ENCODE data around the gene SLC22A23. TPM values are rescaled to one million over a fixed set of nuclear protein-coding genes. Genes with fewer than 3 reads are reported as not detected.
A peak's percentile ranks its signal among the peaks of the same experiment; 100 is the strongest.

Gene SLC22A23
- total RNA-seq, 1 donor = 9.0 TPM

DNA sequence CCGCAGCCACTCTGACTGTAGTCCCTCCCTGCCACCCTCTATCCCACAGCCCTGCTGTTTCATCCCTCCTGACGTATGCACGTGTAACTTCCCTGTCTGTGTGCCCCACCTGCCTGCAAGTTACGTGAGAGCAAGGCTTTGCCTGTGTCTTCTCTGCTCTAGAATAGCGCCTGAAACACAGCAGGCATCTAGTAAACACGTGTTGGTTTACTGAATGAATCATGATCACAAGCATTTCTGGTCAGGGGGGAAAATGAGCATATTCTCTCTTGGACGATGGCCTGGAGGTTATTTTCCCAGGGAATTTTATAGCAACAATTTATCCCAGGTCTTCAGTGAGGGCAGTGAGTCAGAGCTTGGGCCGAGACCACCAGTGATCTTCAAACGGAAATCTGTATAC is 159.8 kb downstream of the SLC22A23 start:
- no peak overlapping the region for H3K4me3 ChIP-seq (ENCODE audit: low read depth, low read length)
- no peak for DNase-seq (ENCODE audit: low read depth)
- TF ChIP-seq, protein P1, sequence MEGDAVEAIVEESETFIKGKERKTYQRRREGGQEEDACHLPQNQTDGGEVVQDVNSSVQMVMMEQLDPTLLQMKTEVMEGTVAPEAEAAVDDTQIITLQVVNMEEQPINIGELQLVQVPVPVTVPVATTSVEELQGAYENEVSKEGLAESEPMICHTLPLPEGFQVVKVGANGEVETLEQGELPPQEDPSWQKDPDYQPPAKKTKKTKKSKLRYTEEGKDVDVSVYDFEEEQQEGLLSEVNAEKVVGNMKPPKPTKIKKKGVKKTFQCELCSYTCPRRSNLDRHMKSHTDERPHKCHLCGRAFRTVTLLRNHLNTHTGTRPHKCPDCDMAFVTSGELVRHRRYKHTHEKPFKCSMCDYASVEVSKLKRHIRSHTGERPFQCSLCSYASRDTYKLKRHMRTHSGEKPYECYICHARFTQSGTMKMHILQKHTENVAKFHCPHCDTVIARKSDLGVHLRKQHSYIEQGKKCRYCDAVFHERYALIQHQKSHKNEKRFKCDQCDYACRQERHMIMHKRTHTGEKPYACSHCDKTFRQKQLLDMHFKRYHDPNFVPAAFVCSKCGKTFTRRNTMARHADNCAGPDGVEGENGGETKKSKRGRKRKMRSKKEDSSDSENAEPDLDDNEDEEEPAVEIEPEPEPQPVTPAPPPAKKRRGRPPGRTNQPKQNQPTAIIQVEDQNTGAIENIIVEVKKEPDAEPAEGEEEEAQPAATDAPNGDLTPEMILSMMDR (IDR thresholded peaks at IDR 0.05; ENCODE audit: insufficient read depth, low read length) = no peak

DNA sequence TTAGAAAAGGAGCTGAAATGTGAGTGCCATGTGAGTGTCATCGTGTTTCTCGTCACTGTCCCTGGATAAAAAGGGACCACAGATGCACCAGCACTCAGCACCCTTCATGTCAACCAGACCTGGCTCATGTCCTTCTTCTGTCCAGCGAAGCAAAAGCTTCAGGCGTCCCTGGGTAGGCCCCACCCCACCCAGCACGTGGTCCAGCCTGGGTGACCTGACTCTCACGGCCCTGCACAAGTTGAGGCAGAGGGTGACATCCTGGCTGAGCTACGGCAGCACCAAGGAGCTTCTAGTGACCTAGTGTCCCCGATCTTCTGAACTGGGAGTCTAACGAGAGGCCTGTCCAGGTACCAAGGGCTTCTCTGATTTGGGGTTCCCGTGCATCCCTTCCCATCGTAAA is 160.3 kb downstream of the SLC22A23 start:
- no peak for DNase-seq (ENCODE audit: low read depth)
- TF ChIP-seq, protein P1 (IDR thresholded peaks at IDR 0.05; ENCODE audit: insufficient read depth, low read length) = no peak
- no peak overlapping the region for H3K4me3 ChIP-seq (ENCODE audit: low read depth, low read length)

DNA sequence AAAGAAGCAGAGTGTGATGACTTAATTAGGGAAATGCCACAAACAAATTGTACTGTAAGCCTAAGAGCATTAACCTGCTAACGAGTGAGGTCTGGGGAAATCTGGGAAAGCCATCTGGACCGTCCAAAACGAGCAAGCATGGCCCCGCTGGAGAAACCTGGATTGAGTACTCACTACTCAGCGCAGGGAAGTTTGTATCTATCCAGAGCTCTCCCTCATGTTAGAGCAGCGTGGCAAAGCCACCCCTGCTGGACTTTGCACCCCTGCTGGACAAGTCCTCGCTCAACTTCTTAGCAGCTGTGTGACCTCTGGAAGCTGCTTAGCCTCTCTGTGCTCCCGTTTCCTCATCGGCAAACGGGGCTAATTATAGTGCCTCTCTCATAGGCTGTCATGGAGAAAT is 160.8 kb downstream of the SLC22A23 start:
- H3K4me3 ChIP-seq (ENCODE audit: low read depth, low read length) = no peak overlapping the region
- TF ChIP-seq, protein P1 (IDR thresholded peaks at IDR 0.05; ENCODE audit: insufficient read depth, low read length) = no peak
- no peak for DNase-seq (ENCODE audit: low read depth)

DNA sequence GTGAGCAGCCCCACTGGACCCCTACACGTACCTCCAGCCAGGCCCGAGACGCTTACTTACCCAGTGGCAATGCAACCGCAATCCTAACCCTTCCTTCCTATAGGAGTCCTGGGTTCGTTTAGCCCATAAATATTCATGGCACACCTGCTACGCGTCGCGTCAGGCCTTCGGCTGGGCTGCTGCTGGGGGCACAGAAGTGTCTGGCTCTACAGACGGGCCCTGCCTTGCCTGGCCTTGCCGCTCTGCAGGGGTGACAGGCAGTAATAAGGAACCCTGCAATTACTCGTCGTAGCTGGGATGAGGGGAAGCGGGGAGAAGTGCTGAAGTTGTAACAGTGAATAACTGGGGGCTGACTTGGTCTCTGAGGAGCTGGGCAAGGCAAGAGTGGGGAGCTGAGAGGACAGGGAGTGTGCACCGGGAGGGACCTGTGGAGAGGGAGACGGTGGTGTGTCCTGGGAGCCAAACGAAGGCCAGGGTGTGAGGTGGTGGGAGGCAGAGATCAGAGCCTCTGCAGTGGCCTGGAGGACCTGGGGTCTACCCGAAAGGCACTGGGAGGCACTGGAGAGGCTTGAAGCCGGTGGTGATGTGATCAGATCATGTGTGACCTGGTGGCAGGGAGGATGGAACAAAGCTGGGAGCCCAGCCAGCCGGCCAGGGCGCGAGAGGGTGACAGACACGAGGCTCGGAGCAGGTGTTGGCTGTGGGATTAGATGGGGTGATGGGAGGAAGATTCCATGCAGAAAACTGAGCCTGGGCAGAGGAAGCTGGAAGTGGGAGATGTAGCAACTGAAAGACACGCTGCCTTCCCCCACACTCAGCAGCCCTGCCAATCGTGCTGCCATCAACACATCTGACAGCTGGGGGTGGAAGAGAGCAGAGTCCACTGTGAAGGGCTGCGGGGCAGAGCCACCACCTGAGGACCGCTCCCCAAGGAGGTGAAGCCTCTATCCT is 161.7 kb downstream of the SLC22A23 start:
- TF ChIP-seq, protein P1 (IDR thresholded peaks at IDR 0.05; ENCODE audit: insufficient read depth, low read length) = peak; percentile 2
- no peak overlapping the region for H3K4me3 ChIP-seq (ENCODE audit: low read depth, low read length)
- DNase-seq (ENCODE audit: low read depth) = no peak

DNA sequence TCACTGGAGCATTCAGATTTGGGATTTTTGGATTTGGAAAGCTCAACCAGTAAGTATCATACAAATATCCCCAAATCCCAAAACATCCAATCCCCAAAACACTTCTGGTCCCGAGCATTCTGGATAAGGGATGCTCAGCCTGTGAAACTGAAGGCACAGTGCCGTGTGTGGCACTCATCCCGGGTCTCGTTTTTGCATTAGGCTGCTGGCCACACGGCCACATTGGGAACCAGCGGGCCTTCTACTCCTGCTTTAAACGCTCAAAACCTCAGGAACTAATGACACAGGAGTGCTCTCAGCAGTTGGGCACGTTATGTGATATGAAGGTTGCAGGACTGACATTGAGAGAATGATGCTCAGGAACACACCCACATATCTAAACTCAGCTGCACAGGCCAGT is 162.5 kb downstream of the SLC22A23 start:
- TF ChIP-seq, protein P1 (IDR thresholded peaks at IDR 0.05; ENCODE audit: insufficient read depth, low read length) = no peak
- DNase-seq (ENCODE audit: low read depth) = no peak
- no peak overlapping the region for H3K4me3 ChIP-seq (ENCODE audit: low read depth, low read length)

DNA sequence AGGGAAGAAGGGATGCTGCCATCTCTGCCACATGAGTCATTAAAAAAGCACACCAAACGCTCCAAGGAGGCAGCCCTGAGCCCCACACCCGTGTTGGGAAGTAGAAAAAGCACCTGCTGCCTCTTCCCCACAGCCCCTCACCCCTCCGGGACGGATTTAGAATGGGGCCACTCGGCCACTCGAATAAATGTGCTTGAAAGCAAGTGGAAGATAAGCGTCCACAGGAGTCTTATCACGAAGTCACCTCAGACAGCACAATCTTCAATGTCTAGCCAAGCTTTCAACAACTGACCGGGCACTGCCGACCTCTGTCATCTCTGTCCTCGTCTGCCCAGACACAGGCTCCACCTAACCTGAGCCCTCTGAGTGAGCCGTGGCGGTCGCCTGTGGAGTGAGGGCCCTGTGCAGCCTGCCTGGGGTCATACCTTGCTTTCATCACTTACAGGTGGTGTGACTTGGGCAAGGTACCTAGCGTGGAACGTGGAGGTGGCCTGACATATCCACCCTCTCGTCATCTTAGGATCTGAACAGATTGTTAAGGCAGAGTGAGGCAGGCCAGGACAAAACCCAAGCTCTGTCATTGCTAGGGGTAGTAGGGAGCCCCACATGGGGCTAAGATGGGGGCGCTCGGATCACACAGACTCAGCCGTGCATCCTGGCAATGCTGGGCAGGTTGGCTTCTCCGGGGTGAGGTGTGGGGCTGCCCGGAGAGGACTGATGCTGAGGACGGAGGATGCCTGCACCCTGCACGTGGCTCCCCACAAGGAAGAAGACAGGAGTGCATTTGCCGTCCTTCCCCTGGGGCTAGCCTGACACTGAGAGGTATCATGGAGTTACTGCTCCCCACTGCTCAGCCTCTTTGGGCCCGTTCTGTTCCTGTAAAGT is 163.3 kb downstream of the SLC22A23 start:
- TF ChIP-seq, protein P1 (IDR thresholded peaks at IDR 0.05; ENCODE audit: insufficient read depth, low read length) = no peak
- no peak for DNase-seq (ENCODE audit: low read depth)
- H3K4me3 ChIP-seq (ENCODE audit: low read depth, low read length) = no peak overlapping the region

All from fibroblast of the aortic adventitia (primary cell).